HEK293 (cell line): ENCODE data around the gene PITPNM1.

ENCODE experiments used
- CTCF ChIA-PET: fragments of 350-600 bp; formaldehyde crosslinking; extraction: SDS; loops from one replicate; lab custom pipeline; 2021; ENCODE audit warnings: antibody characterized with exemption; lab: Yijun Ruan, JAX
- POLR2A ChIA-PET: fragments of 300-600 bp; formaldehyde crosslinking; extraction: SDS; loops from one replicate; lab custom pipeline; 2020; ENCODE audit warnings: antibody characterized with exemption, inconsistent platforms; lab: Yijun Ruan, JAX
- H3K27ac ChIP-seq: fragments of 200-500 bp; sonication (Bioruptor generic); 2 replicates; pipeline ENCODE4 v1.5.1; 2014; ENCODE audit warnings: low read depth, low read length, control low read depth, inconsistent platforms; ENCODE audit errors: extremely low read depth
- H3K36me3 ChIP-seq, 2 experiments: fragments of 200-500 bp in 1 of 2; sonication (Bioruptor generic) in 1 of 2; 1 replicate in 1 of 2; 2 replicates in 1 of 2; pipeline ENCODE4 v1.5.1; 2014 to 2017; ENCODE audit warnings: inconsistent platforms in 2 of 2, low read length in 2 of 2; ENCODE audit not compliant: control insufficient read depth in 2 of 2, insufficient read depth in 1 of 2
- H3K4me1 ChIP-seq: fragments of 200-500 bp; sonication (Bioruptor generic); 2 replicates; pipeline ENCODE4 v1.5.1; 2014; ENCODE audit warnings: mild to moderate bottlenecking, low read length, inconsistent platforms; ENCODE audit not compliant: control insufficient read depth, insufficient read depth
- H3K4me3 ChIP-seq: 2 replicates; pipeline ENCODE4 v1.5.1; 2011; ENCODE audit warnings: low read depth, mild to moderate bottlenecking, control low read depth, low read length, moderate library complexity
- H3K9me3 ChIP-seq: fragments of 200-500 bp; sonication (Bioruptor generic); 2 replicates; pipeline ENCODE4 v1.5.1; 2014; ENCODE audit warnings: low read depth, low read length, inconsistent platforms; ENCODE audit not compliant: control insufficient read depth, insufficient read depth
- BCL11B ChIP-seq: fragments of 450-650 bp; formaldehyde crosslinking; IDR thresholded peaks from 2 replicates; pipeline ENCODE4 v1.5.1; 2016; ENCODE audit warnings: low read depth, missing biosample characterization, missing genetic modification characterization
- GLI2 ChIP-seq: fragments of 450-650 bp; formaldehyde crosslinking; IDR thresholded peaks from 2 replicates; pipeline ENCODE4; 2017; ENCODE audit warnings: missing biosample characterization, missing genetic modification characterization, low read depth, borderline replicate concordance
- GLIS2 ChIP-seq: fragments of 450-650 bp; formaldehyde crosslinking; IDR thresholded peaks from 2 replicates; pipeline ENCODE4 v1.5.1; 2016; ENCODE audit warnings: missing biosample characterization, missing genetic modification characterization
- HOXA7 ChIP-seq: sonication (generic); formaldehyde crosslinking; IDR thresholded peaks from 2 replicates; pipeline ENCODE4 v1.8.1; 2022; ENCODE audit warnings: missing genetic modification reagents, borderline replicate concordance
- KLF16 ChIP-seq: fragments of 450-650 bp; formaldehyde crosslinking; IDR thresholded peaks from 2 replicates; pipeline ENCODE4 v1.5.1; 2017; ENCODE audit warnings: missing biosample characterization, missing genetic modification characterization
- MZF1 ChIP-seq: fragments of 450-650 bp; formaldehyde crosslinking; IDR thresholded peaks from 2 replicates; pipeline ENCODE4 v1.5.1; 2017; ENCODE audit warnings: missing biosample characterization, missing genetic modification characterization, borderline replicate concordance
- OVOL3 ChIP-seq: fragments of 450-650 bp; formaldehyde crosslinking; IDR thresholded peaks from 2 replicates; pipeline ENCODE4 v1.5.1; 2016; ENCODE audit warnings: missing biosample characterization, missing genetic modification characterization
- RBAK ChIP-seq: fragments of 450-650 bp; formaldehyde crosslinking; IDR thresholded peaks from 2 replicates; pipeline ENCODE4 v1.5.1; 2016; ENCODE audit warnings: missing biosample characterization, missing genetic modification characterization
- REPIN1 ChIP-seq: fragments of 450-650 bp; formaldehyde crosslinking; IDR thresholded peaks from 2 replicates; pipeline ENCODE4 v1.5.1; 2017; ENCODE audit warnings: missing biosample characterization, missing genetic modification characterization, low read depth
- SCRT1 ChIP-seq: fragments of 450-650 bp; formaldehyde crosslinking; IDR thresholded peaks from 2 replicates; pipeline ENCODE4 v1.5.1; 2016; ENCODE audit warnings: missing biosample characterization, missing genetic modification characterization, borderline replicate concordance
- SP3 ChIP-seq: fragments of 450-650 bp; formaldehyde crosslinking; IDR thresholded peaks from 2 replicates; pipeline ENCODE4 v1.5.1; 2016; ENCODE audit warnings: missing biosample characterization, missing genetic modification characterization
- ZBTB17 ChIP-seq: fragments of 450-650 bp; formaldehyde crosslinking; IDR thresholded peaks from 2 replicates; pipeline ENCODE4 v1.5.1; 2016; ENCODE audit warnings: missing biosample characterization, missing genetic modification characterization
- ZBTB7A ChIP-seq: fragments of 450-650 bp; formaldehyde crosslinking; IDR thresholded peaks from 2 replicates; pipeline ENCODE4 v1.5.1; 2016; ENCODE audit warnings: low read depth, missing biosample characterization, missing genetic modification characterization
- ZNF140 ChIP-seq: fragments of 450-650 bp; formaldehyde crosslinking; IDR thresholded peaks from 2 replicates; pipeline ENCODE4 v1.5.1; 2016; ENCODE audit warnings: missing biosample characterization, missing genetic modification characterization
- ZNF24 ChIP-seq: fragments of 450-650 bp; formaldehyde crosslinking; IDR thresholded peaks from 2 replicates; pipeline ENCODE4 v1.5.1; 2016; ENCODE audit warnings: missing biosample characterization, missing genetic modification characterization
- ZNF341 ChIP-seq: fragments of 450-650 bp; formaldehyde crosslinking; IDR thresholded peaks from 2 replicates; pipeline ENCODE4; 2016; ENCODE audit warnings: low read depth, missing biosample characterization, missing genetic modification characterization
- ZNF391 ChIP-seq: fragments of 450-650 bp; formaldehyde crosslinking; IDR thresholded peaks from 2 replicates; pipeline ENCODE4 v1.5.1; 2016; ENCODE audit warnings: low read depth, missing biosample characterization, missing genetic modification characterization, borderline replicate concordance
- ZNF423 ChIP-seq: fragments of 450-650 bp; formaldehyde crosslinking; IDR thresholded peaks from 2 replicates; pipeline ENCODE4 v1.5.1; 2016; ENCODE audit warnings: missing biosample characterization, missing genetic modification characterization
- ZNF433 ChIP-seq: fragments of 450-650 bp; formaldehyde crosslinking; IDR thresholded peaks from 2 replicates; pipeline ENCODE4 v1.5.1; 2016; ENCODE audit warnings: missing biosample characterization, missing genetic modification characterization, low read depth
- ZNF514 ChIP-seq: fragments of 450-650 bp; formaldehyde crosslinking; IDR thresholded peaks from 2 replicates; pipeline ENCODE4 v1.5.1; 2016; ENCODE audit warnings: missing biosample characterization, missing genetic modification characterization
- ZNF521 ChIP-seq: fragments of 450-650 bp; formaldehyde crosslinking; IDR thresholded peaks from 2 replicates; pipeline ENCODE4 v1.5.1; 2017; ENCODE audit warnings: missing biosample characterization, mild to moderate bottlenecking, missing genetic modification characterization
- ZNF544 ChIP-seq: fragments of 450-650 bp; formaldehyde crosslinking; IDR thresholded peaks from 2 replicates; pipeline ENCODE4 v1.5.0; 2017; ENCODE audit warnings: missing biosample characterization, missing genetic modification characterization
- ZNF558 ChIP-seq: fragments of 450-650 bp; formaldehyde crosslinking; IDR thresholded peaks from 2 replicates; pipeline ENCODE4 v1.5.1; 2016; ENCODE audit warnings: missing biosample characterization, missing genetic modification characterization
- ZNF677 ChIP-seq: fragments of 450-650 bp; IDR thresholded peaks from 2 replicates; pipeline ENCODE4 v1.5.0; 2018; ENCODE audit warnings: missing biosample characterization, mild to moderate bottlenecking, missing genetic modification characterization, moderate library complexity
- ZNF76 ChIP-seq: fragments of 450-650 bp; formaldehyde crosslinking; IDR thresholded peaks from 2 replicates; pipeline ENCODE4; 2016; ENCODE audit warnings: low read depth, missing biosample characterization, missing genetic modification characterization, borderline replicate concordance
- ZNF791 ChIP-seq: fragments of 450-650 bp; formaldehyde crosslinking; IDR thresholded peaks from 2 replicates; pipeline ENCODE4 v1.5.1; 2016; ENCODE audit warnings: missing biosample characterization, missing genetic modification characterization
- TF ChIP-seq, protein P1 (sequence below): fragments of 450-650 bp; formaldehyde crosslinking; IDR thresholded peaks from 2 replicates; pipeline ENCODE4 v1.5.1; 2016; ENCODE audit warnings: missing biosample characterization, missing genetic modification characterization
- TF ChIP-seq, protein P2 (sequence below): fragments of 450-650 bp; formaldehyde crosslinking; IDR thresholded peaks from 2 replicates; pipeline ENCODE4 v1.5.1; 2016; ENCODE audit warnings: missing biosample characterization, missing genetic modification characterization
- TF ChIP-seq, protein P3 (sequence below): fragments of 450-650 bp; formaldehyde crosslinking; IDR thresholded peaks from 2 replicates; pipeline ENCODE4 v1.5.1; 2016; ENCODE audit warnings: missing biosample characterization, missing genetic modification characterization
- TF ChIP-seq, protein P4 (sequence below): fragments of 450-650 bp; formaldehyde crosslinking; IDR thresholded peaks from 2 replicates; pipeline ENCODE4 v1.5.1; 2017; ENCODE audit warnings: missing biosample characterization, mild to moderate bottlenecking, missing genetic modification characterization, moderate library complexity
- TF ChIP-seq, protein P5 (sequence below): fragments of 450-650 bp; formaldehyde crosslinking; IDR thresholded peaks from 2 replicates; pipeline ENCODE4 v1.5.1; 2017; ENCODE audit warnings: missing biosample characterization, missing genetic modification characterization

PITPNM1 gene

DNA sequence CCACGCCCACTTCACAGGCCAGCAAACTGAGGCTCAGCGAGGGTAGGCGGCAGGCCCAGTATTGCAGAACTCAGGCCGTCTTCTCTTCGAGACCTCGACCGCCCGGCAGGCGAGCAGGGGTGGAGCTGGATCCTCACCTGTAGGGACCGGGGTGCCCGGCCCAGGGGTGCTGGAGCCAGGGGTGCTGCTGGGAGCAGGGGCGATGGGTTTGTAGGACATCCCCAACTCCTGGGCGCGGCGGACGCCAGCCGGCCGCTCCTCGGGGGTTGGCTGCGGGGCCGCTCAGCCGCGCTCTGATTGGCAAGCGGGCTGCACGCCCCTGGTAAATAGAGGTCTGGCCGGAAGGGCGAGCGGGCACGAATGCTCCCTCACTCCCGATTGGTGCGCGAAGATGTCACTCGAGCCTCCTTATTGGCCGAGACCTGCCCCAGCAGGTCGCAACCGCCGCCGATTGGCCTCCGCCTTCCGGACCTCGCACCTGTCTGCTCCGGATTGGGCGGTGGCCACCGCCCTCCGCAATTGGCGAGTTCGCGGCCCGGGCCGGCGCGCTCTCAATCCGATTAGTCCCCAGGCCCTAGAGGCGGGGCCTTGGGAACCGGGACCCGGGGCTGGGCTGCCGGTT is 2.8 kb upstream of the PITPNM1 start, which contains the start of gene CDK2AP2 (continued):
- no peak for TF ChIP-seq OVOL3 (tag by site-specific recombination)
- TF ChIP-seq MZF1, result peak; percentile 97
- TF ChIP-seq ZNF433, result no peak
- TF ChIP-seq ZNF76, result peak; percentile 77; the same call in 1 of the 2 replicates
- TF ChIP-seq ZNF24 (tag by site-specific recombination), result no peak; the same call in 1 of the 2 replicates

DNA sequence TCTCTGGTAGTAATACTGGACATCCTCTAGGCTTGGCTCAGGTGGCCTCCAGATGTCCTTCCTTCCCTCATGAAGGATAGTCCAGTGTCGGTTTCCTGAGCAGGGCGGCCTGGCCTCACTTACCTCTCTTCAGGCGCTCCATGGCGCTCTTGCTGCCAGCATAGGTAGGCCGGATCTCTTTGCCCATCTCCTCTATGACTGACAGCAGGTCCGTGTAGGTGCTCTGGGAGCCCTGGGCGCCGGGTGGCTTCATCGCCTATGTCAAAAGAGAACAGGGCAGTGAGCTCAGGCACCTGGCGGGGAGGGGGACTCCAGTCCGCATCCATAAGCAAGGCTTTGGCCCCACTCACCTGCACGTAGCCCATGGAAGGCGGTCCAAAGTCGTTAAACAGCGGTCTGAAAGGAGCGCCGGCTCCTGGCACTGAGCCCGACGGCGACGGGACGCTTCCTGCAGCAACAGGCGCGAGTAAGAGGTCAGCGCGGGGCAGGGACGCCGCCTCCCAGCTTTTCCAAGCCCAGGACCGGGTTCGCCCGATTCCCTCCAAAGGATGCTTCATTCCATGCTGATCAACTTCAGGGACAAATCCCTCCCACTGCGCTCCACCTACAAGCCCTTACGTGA is 2.2 kb upstream of the PITPNM1 start:
- Histone ChIP-seq H3K36me3 (peaks cover 0 to 13% of the 10 kb centered on the region in 2 experiments; a peak in 1 of 3 replicates), H3K4me1 (no peaks in the 10 kb centered on the region), H3K4me3 (peak overlapping the region; percentile 67), H3K27ac (peak overlapping the region; percentile 43; the same call in 1 of the 2 replicates), H3K9me3 (no peaks in the 10 kb centered on the region)
- POLR2A ChIA-PET, result no interaction called here
- CTCF ChIA-PET, result no interaction called here
- 0 out of 2 replicates have a peak, but pooled peaks have one; percentile 14 for TF ChIP-seq SCRT1 (tag by site-specific recombination)
- no peak for TF ChIP-seq REPIN1
- no peak for TF ChIP-seq HOXA7 (CRISPR knock-in tag)
- no peak for TF ChIP-seq GLIS2
- TF ChIP-seq, protein P1, sequence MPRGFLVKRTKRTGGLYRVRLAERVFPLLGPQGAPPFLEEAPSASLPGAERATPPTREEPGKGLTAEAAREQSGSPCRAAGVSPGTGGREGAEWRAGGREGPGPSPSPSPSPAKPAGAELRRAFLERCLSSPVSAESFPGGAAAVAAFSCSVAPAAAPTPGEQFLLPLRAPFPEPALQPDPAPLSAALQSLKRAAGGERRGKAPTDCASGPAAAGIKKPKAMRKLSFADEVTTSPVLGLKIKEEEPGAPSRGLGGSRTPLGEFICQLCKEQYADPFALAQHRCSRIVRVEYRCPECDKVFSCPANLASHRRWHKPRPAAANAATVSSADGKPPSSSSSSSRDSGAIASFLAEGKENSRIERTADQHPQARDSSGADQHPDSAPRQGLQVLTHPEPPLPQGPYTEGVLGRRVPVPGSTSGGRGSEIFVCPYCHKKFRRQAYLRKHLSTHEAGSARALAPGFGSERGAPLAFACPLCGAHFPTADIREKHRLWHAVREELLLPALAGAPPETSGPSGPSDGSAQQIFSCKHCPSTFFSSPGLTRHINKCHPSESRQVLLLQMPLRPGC, result no peak
- no peak for TF ChIP-seq ZNF521
- TF ChIP-seq, protein P2, sequence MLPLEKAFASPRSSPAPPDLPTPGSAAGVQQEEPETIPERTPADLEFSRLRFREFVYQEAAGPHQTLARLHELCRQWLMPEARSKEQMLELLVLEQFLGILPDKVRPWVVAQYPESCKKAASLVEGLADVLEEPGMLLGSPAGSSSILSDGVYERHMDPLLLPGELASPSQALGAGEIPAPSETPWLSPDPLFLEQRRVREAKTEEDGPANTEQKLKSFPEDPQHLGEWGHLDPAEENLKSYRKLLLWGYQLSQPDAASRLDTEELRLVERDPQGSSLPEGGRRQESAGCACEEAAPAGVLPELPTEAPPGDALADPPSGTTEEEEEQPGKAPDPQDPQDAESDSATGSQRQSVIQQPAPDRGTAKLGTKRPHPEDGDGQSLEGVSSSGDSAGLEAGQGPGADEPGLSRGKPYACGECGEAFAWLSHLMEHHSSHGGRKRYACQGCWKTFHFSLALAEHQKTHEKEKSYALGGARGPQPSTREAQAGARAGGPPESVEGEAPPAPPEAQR, result no peak
- TF ChIP-seq ZNF544 (tag by site-specific recombination), result no peak
- TF ChIP-seq, protein P3, sequence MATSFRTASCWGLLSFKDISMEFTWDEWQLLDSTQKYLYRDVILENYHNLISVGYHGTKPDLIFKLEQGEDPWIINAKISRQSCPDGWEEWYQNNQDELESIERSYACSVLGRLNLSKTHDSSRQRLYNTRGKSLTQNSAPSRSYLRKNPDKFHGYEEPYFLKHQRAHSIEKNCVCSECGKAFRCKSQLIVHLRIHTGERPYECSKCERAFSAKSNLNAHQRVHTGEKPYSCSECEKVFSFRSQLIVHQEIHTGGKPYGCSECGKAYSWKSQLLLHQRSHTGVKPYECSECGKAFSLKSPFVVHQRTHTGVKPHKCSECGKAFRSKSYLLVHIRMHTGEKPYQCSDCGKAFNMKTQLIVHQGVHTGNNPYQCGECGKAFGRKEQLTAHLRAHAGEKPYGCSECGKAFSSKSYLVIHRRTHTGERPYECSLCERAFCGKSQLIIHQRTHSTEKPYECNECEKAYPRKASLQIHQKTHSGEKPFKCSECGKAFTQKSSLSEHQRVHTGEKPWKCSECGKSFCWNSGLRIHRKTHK (tag by site-specific recombination), result no peak
- no peak for TF ChIP-seq ZNF558 (tag by site-specific recombination)
- TF ChIP-seq ZNF140 (tag by site-specific recombination), result no peak
- TF ChIP-seq, protein P4, sequence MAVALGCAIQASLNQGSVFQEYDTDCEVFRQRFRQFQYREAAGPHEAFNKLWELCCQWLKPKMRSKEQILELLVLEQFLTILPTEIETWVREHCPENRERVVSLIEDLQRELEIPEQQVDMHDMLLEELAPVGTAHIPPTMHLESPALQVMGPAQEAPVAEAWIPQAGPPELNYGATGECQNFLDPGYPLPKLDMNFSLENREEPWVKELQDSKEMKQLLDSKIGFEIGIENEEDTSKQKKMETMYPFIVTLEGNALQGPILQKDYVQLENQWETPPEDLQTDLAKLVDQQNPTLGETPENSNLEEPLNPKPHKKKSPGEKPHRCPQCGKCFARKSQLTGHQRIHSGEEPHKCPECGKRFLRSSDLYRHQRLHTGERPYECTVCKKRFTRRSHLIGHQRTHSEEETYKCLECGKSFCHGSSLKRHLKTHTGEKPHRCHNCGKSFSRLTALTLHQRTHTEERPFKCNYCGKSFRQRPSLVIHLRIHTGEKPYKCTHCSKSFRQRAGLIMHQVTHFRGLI (tag by site-specific recombination), result 0 out of 2 replicates have a peak, but pooled peaks have one; percentile 14
- TF ChIP-seq ZBTB17 (tag by site-specific recombination), result 0 out of 2 replicates have a peak, but pooled peaks have one; percentile 31
- no peak for TF ChIP-seq ZNF423
- no peak for TF ChIP-seq SP3 (tag by site-specific recombination)
- no peak for TF ChIP-seq ZBTB7A
- TF ChIP-seq GLI2 (tag by site-specific recombination), result no peak
- no peak for TF ChIP-seq ZNF341 (tag by site-specific recombination)
- TF ChIP-seq ZNF677, result no peak
- TF ChIP-seq BCL11B (tag by site-specific recombination), result no peak
- TF ChIP-seq, protein P5, sequence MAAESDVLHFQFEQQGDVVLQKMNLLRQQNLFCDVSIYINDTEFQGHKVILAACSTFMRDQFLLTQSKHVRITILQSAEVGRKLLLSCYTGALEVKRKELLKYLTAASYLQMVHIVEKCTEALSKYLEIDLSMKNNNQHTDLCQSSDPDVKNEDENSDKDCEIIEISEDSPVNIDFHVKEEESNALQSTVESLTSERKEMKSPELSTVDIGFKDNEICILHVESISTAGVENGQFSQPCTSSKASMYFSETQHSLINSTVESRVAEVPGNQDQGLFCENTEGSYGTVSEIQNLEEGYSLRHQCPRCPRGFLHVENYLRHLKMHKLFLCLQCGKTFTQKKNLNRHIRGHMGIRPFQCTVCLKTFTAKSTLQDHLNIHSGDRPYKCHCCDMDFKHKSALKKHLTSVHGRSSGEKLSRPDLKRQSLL, result no peak
- TF ChIP-seq RBAK, result no peak
- 0 out of 2 replicates have a peak, but pooled peaks have one; percentile 37 for TF ChIP-seq KLF16 (tag by site-specific recombination)
- TF ChIP-seq ZNF514 (tag by site-specific recombination), result no peak
- TF ChIP-seq ZNF391, result peak; percentile 50; the same call in 1 of the 2 replicates
- TF ChIP-seq ZNF791 (tag by site-specific recombination), result no peak
